ENCODE data around the gene KLRG1. TPM values are rescaled to one million over a fixed set of nuclear protein-coding genes. Genes with fewer than 3 reads are reported as not detected.

The KLRG1 gene
- polyA plus RNA-seq, 1 of the 3 experiments (the other 2 are of a cell fraction): 5.1 TPM

- TF ChIP-seq FOXM1 (IDR thresholded peaks at IDR 0.05; ENCODE audit: low read depth): no peak
These were observed 32.6 kb upstream of the KLRG1 start (continued) for GRCh38 chr12:8956772-8957171.

GRCh38 chr12:8957561-8957960 lies 31.8 kb upstream of the KLRG1 start:
- H2AFZ ChIP-seq (ENCODE audit: low read depth): no peak overlapping the region
- H3K4me3 ChIP-seq (ENCODE audit: low read depth in 2 of 2, low read length in 1 of 2): no peak overlapping the region
- H3K27ac ChIP-seq (ENCODE audit: low read depth in 2 of 2, low read length in 1 of 2): no peak overlapping the region
- WGBS (ENCODE audit: low lambda C conversion rate): 76% methylated on average over 4 of the region's 4 CpGs
- ChIA-PET POLR2A (interaction anchor here (0.6 kb wide), 1 partner anchor 68 kb away, joined by 3 read pairs; no protein-coding TSS in a partner anchor), CTCF (no interaction called here)
- H3K9ac ChIP-seq: no peak overlapping the region
- H3K9me3 ChIP-seq: no peaks in the 10 kb centered on the region
- no peaks in the 10 kb centered on the region for H3K27me3 ChIP-seq (ENCODE audit: insufficient read depth)
- no peaks in the 10 kb centered on the region; a peak in 1 of 4 replicates for H3K4me1 ChIP-seq (ENCODE audit: control insufficient read depth in 1 of 2, insufficient read depth in 2 of 2, low read depth in 1 of 2, low read length in 1 of 2)
- H3K79me2 ChIP-seq (ENCODE audit: insufficient read depth): no peaks in the 10 kb centered on the region
- H3K9me2 ChIP-seq: no peaks in the 10 kb centered on the region
- no peaks in the 10 kb centered on the region for H3F3A ChIP-seq (replicated peaks; ENCODE audit: insufficient read depth)
- H4K20me1 ChIP-seq (ENCODE audit: insufficient read depth): no peaks in the 10 kb centered on the region
- H3K4me2 ChIP-seq: no peak overlapping the region
- DNase-seq: no peak
- TF ChIP-seq TCF12 (IDR thresholded peaks at IDR 0.05) (no peak), REST (IDR thresholded peaks at IDR 0.05; ENCODE audit: low read depth, low read length) (no peak), TEAD4 (IDR thresholded peaks at IDR 0.05; ENCODE audit: borderline replicate concordance, insufficient read depth) (no peak), SMC3 (IDR thresholded peaks at IDR 0.05; ENCODE audit: low read depth, low read length) (no peak), NRF1 (IDR thresholded peaks at IDR 0.05; ENCODE audit: low read depth, low read length) (no peak), CHD2 (IDR thresholded peaks at IDR 0.05; ENCODE audit: low read length, partially characterized antibody) (no peak), EP300 (IDR thresholded peaks at IDR 0.05; ENCODE audit: borderline replicate concordance in 1 of 2, low read depth in 1 of 2, low read length in 1 of 2) (no peak), RFX5 (IDR thresholded peaks at IDR 0.05; ENCODE audit: low read length) (no peak), FOSL2 (IDR thresholded peaks at IDR 0.05; ENCODE audit: borderline replicate concordance, low read depth) (no peak), RAD21 (IDR thresholded peaks at IDR 0.05; ENCODE audit: low read length) (no peak), SIN3A (IDR thresholded peaks at IDR 0.05; ENCODE audit: borderline replicate concordance, low read depth, low read length) (no peak)
- TF ChIP-seq, protein P1, sequence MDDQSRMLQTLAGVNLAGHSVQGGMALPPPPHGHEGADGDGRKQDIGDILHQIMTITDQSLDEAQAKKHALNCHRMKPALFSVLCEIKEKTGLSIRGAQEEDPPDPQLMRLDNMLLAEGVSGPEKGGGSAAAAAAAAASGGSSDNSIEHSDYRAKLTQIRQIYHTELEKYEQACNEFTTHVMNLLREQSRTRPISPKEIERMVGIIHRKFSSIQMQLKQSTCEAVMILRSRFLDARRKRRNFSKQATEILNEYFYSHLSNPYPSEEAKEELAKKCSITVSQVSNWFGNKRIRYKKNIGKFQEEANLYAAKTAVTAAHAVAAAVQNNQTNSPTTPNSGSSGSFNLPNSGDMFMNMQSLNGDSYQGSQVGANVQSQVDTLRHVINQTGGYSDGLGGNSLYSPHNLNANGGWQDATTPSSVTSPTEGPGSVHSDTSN (IDR thresholded peaks at IDR 0.05): no peak
- TF ChIP-seq, protein P2, sequence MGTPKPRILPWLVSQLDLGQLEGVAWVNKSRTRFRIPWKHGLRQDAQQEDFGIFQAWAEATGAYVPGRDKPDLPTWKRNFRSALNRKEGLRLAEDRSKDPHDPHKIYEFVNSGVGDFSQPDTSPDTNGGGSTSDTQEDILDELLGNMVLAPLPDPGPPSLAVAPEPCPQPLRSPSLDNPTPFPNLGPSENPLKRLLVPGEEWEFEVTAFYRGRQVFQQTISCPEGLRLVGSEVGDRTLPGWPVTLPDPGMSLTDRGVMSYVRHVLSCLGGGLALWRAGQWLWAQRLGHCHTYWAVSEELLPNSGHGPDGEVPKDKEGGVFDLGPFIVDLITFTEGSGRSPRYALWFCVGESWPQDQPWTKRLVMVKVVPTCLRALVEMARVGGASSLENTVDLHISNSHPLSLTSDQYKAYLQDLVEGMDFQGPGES (IDR thresholded peaks at IDR 0.05; ENCODE audit: low read depth, low read length): no peak
- no peaks in the 10 kb centered on the region for H3K36me3 ChIP-seq (replicated peaks in 1 of 2; ENCODE audit: control insufficient read depth in 1 of 2, insufficient read depth in 2 of 2, low read length in 1 of 2)
